ENCODE measurements around the gene DNAH11.
"Not testable (repeated sequence)": the region's sequence is repeated elsewhere in the genome, so short reads cannot be mapped to it uniquely, and the experiment has no call there.

DNAH11 gene

DNA sequence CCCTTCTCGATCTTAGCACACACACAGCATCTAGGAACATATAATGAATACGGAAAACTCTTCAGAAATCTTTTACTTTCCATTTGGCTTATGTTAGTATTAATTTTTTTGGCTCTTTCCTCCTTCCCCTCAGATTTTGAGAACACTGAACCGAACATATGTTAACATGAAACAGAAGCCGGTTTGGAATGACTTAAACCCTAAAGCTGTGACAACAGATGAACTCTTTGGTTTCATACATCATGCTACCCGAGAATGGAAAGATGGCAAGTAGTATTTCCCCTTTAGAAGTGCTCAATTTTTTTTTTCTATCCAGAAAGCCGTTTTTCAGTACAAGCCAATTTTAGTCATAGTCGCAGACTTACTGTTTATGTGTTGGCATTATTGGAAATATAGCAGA, 164.7 kb downstream of the DNAH11 start:
- DNase-seq (ENCODE audit: insufficient read length, low spot score) (no peak), FAIRE-seq (no peak)

- DNase-seq (ENCODE audit: insufficient read length, low spot score) (no peak), FAIRE-seq (no peak)
These were observed 165.3 kb downstream of the DNAH11 start for GRCh38 chr7:21708096-21708495.

DNA sequence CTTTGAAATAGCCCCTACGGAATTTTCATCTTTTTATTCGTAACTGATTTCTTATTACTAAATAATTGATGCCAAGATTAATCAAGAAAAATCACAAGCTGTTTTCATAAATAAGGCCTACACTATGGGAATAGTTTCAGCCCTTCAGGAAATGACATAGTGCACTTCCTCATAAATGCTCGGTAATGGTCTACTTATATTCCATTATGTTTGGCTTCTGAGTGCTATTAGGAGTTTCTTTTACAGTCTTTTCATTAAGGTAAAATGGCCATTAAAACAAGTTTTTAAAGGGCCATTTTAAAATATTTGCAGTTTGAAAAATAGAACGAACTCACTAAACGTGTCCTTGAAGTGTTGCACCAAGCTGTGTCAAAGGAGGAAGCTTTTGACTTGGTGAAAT, 174.5 kb downstream of the DNAH11 start:
- FAIRE-seq (no peak), DNase-seq (ENCODE audit: insufficient read length, low spot score) (no peak)

GRCh38 chr7:21718391-21718790, 175.6 kb downstream of the DNAH11 start:
- DNase-seq (ENCODE audit: insufficient read length, low spot score): no peak
- FAIRE-seq: no peak

DNA sequence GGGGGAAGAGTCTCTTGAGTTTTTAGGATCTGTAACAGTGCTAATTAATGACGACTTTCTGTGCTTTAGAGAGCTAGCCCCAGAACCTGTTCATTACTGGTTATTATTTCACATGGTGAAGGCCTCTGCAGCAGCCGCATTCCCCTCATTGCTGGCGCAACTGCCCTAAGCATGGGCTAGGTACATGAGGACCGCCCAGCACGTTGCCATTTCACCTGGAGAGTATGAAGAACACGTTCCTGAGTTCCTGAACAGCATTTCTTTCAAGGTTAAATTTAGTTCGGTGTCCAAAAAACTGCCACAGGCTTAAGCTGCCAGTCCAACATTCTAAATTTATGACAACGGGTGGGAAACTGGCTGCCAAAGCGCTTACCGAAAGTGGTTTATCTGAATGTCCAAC, 177.0 kb downstream of the DNAH11 start:
- DNase-seq (ENCODE audit: insufficient read length, low spot score) (no peak), FAIRE-seq (no peak)

- DNase-seq (ENCODE audit: insufficient read length, low spot score) (no peak), FAIRE-seq (no peak)
These were observed 179.5 kb downstream of the DNAH11 start for GRCh38 chr7:21722371-21722770.

GRCh38 chr7:21724562-21724961, 181.7 kb downstream of the DNAH11 start:
- no peak for FAIRE-seq
- no peak for DNase-seq (ENCODE audit: insufficient read length, low spot score)

GRCh38 chr7:21730399-21730798, 187.6 kb downstream of the DNAH11 start:
- no peak for DNase-seq (ENCODE audit: insufficient read length, low spot score)
- FAIRE-seq: no peak

DNA sequence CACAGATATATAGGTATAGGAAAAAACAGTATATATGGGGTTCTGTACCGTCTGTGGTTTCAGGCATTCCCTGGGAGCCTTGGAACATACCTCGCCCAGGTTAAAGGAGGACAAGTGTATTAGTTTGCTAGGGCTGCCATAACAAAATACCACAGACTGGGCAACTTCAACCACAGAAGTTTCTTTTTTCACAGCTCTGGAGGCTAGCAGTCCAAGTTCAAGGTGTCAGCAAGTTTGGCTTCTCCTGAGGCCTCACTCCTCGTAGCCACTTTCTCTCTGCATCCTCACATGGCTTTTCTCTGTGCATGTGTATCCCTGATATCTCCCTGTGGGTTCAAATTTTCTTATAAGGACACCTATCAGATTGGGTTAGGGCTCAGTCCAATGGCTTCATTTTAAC, 189.1 kb downstream of the DNAH11 start:
- no peak for DNase-seq (ENCODE audit: insufficient read length, low spot score)
- no peak for FAIRE-seq

- DNase-seq (ENCODE audit: insufficient read length, low spot score); FAIRE-seq: not testable (repeated sequence)
These were observed 190.1 kb downstream of the DNAH11 start for GRCh38 chr7:21732956-21733355.

DNA sequence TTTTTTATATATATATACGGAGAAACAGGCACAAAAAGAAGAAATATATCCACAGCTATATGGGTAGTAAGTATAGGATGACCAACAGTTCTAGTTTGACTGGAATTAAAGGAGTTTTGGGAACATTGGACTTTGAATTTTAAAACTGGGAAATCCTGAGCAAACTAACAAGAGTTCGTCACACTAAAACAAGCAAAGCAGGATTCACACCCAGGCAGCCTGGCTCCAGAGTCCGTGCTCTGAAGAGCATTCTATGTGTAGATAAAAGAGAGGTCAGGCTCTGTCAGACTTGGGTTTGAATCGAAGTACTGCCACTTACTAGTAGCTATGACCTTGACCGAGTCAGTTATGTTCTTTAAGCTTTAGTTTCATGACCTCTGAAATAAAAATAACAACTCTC, 191.0 kb downstream of the DNAH11 start:
- FAIRE-seq (no peak), DNase-seq (ENCODE audit: insufficient read length, low spot score) (no peak)

DNA sequence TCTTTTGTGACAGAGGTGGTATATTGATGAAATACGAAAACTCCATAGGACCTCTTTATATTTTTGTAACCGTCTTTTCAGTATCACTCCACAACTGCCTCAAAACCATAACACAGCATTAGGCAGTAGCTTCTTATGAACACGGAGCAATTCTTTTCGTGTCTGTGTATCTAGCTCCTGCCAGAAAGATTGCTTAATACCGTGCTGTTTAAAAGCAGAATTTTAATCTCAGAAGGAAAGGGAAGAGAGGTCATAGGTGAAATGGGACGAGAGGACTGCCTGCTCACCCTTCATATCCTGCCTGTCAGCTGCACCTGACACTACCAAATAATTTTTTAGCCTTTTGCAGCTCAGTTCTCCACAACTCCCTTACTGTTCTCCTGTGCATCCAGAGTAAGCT, 200.7 kb downstream of the DNAH11 start:
- no peak for DNase-seq (ENCODE audit: insufficient read length, low spot score)
- FAIRE-seq: no peak

DNA sequence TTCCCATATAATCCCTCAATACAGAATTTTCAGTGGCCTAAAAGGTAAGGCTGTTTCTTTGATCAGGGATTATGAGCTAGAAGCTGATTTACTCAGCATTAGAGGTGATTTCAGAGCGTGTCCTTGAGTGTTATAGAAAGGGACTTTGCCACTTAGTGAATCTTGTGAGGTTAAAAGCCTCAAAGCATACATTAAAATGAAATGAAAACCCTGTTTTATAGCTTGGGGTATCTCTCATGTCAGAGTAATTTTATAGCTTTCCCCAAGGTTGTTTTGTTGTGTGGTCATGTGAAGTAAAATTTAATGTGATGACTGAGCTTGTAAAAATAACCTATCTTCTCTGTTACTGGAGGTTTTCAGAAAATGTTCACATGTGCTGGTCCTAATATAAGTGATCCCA, 204.1 kb downstream of the DNAH11 start:
- DNase-seq (ENCODE audit: insufficient read length, low spot score) (no peak), FAIRE-seq (no peak)

DNA sequence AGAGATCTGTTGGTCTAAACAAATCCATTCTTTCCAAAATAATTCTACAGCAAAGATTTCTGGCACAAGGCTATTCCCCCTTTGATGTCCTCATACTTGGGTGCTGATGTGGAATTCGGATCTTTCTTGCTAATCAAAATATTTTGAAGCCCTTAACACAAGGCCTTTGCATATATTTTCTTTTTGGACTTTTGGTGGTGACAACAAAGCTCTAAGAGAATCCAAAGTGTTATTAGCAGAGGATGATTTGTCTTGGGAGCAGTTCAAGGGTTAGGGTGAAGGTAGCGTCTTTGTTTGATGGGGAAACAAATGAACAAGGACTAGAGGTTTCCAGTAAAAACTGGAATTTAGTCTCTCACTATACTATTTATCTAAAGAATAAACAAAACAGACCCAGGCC, 205.0 kb downstream of the DNAH11 start:
- FAIRE-seq (no peak), DNase-seq (ENCODE audit: insufficient read length, low spot score) (no peak)

GRCh38 chr7:21749378-21749777, 206.5 kb downstream of the DNAH11 start:
- DNase-seq (ENCODE audit: insufficient read length, low spot score): no peak
- FAIRE-seq: no peak

GRCh38 chr7:21753071-21753470, 210.2 kb downstream of the DNAH11 start:
- FAIRE-seq (no peak), DNase-seq (ENCODE audit: insufficient read length, low spot score) (no peak)

DNA sequence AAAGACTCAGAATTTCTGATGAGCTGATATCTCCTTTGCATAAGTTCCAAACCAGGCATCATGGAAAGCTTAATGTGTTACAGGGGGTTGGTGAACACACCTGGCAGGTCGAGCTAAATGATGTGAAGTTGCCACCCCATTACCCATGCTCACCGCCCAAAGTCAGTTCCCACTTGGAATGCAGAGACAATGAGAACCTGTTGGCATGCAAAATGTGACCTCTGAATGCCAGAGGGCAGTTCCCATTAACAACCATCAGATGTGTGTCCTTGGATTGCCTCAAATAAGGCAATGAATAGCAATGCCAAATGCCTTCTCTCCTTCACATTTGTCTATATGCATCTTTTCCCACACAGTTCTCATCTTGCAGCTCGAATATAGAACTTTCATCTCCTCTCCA, 212.1 kb downstream of the DNAH11 start:
- FAIRE-seq (no peak), DNase-seq (ENCODE audit: insufficient read length, low spot score) (no peak)

DNA sequence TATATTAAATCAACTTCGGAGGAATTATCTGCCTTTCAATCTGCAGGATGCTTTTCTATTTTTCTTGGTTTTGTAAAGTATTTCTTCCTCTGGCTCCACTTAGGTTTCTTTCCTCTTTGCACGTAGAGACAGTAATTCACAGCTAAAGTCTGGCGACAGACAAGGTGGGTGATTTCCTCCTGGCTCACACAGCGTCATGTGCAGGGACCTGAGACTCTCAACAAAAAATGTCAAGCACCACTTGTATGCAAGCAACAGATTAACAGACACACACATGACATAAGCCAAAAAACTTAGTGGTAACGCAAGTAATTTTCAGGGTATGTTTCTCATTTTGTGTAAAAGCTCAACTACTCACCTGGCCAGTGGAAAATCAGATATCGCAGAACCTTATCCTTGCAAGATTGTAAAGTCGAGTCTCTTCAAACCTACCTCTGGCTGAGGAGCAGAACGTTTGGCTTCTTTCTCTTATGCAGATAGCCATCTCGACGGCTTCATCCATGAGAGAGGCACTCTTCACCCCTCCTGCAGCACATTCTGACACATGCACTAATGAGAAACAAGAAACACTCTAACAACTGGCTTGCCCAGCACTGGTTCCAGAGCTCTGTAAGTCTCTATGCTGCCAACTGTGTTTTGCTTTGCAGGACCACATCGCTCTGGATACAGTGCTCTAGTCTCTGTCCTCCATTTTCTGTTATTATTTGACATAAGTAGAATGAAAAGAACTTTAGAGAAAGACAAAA, 214.9 kb downstream of the DNAH11 start:
- FAIRE-seq (no peak), DNase-seq (ENCODE audit: insufficient read length, low spot score) (no peak)

- FAIRE-seq (no peak), DNase-seq (ENCODE audit: insufficient read length, low spot score) (no peak)
These were observed 215.4 kb downstream of the DNAH11 start for GRCh38 chr7:21758286-21758685.

- DNase-seq (ENCODE audit: insufficient read length, low spot score) (no peak), FAIRE-seq (no peak)
These were observed 219.6 kb downstream of the DNAH11 start for GRCh38 chr7:21762469-21762868.

DNA sequence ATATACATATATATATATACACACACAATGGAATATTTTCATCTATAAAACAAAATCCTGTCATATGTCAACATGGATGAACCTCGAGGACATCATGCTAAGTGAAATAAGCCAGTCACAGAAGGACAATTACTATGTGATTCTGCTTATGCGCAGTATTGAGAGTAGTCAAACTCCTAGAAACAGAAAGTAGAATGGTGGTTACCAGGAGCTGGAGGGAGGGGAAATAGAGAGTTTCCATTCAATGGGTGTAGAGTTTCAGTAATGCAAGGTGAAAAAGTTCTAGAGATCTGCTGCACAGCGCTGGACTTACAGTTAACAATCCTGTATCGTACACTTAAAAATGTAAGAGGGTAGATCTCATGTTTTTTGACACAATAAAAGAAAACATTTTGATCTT, 221.0 kb downstream of the DNAH11 start:
- FAIRE-seq: no peak
- no peak for DNase-seq (ENCODE audit: insufficient read length, low spot score)

GRCh38 chr7:21766218-21766617, 223.4 kb downstream of the DNAH11 start:
- no peak for FAIRE-seq
- no peak for DNase-seq (ENCODE audit: insufficient read length, low spot score)

- peak; percentile 73 for FAIRE-seq
- DNase-seq (ENCODE audit: insufficient read length, low spot score): peak; percentile 9
These were observed 224.6 kb downstream of the DNAH11 start for GRCh38 chr7:21767300-21767900.

All from GM19239 (cell line).